Loucy (cell line): ENCODE results near the gene SORT1.
"Not testable (repeated sequence)": the region's sequence is repeated elsewhere in the genome, so short reads cannot be mapped to it uniquely, and the experiment has no call there.

ENCODE experiments used
- H2AFZ ChIP-seq: fragments of 200-600 bp; sonication (generic); 2 replicates; pipeline ENCODE4 v1.6.0; 2016; ENCODE audit warnings: antibody characterized with exemption, mild to moderate bottlenecking, low read length, moderate library complexity
- H3F3A ChIP-seq: fragments of 200-600 bp; 2 replicates; pipeline ENCODE4 v1.6.0; 2016; ENCODE audit warnings: antibody characterized with exemption, low read depth, mild to moderate bottlenecking
- H3K27me3 ChIP-seq: fragments of 200-600 bp; sonication (generic); 2 replicates; pipeline ENCODE4 v1.6.1; 2014; ENCODE audit warnings: low read length, mild to moderate bottlenecking; ENCODE audit not compliant: insufficient read depth, poor library complexity, severe bottlenecking
- H3K36me3 ChIP-seq: fragments of 200-600 bp; sonication (generic); 2 replicates; pipeline ENCODE4 v1.6.1; 2016; ENCODE audit warnings: low read length; ENCODE audit not compliant: insufficient read depth
- H3K4me1 ChIP-seq: fragments of 200-600 bp; sonication (generic); 2 replicates; pipeline ENCODE4 v1.5.1; 2014; ENCODE audit warnings: low read length, mild to moderate bottlenecking; ENCODE audit not compliant: insufficient read depth, poor library complexity, severe bottlenecking
- H3K4me2 ChIP-seq: fragments of 200-600 bp; sonication (generic); 2 replicates; pipeline ENCODE4 v1.6.0; 2014; ENCODE audit warnings: antibody characterized with exemption, low read length, low read depth, mild to moderate bottlenecking; ENCODE audit not compliant: poor library complexity, severe bottlenecking
- H3K4me3 ChIP-seq: fragments of 200-600 bp; sonication (generic); 2 replicates; pipeline ENCODE4 v1.5.1; 2014; ENCODE audit warnings: low read length, mild to moderate bottlenecking, mixed read lengths; ENCODE audit not compliant: poor library complexity, severe bottlenecking
- H3K79me2 ChIP-seq: fragments of 200-600 bp; sonication (generic); 2 replicates; pipeline ENCODE4 v1.6.1; 2014; ENCODE audit warnings: low read length; ENCODE audit not compliant: insufficient read depth
- H3K9ac ChIP-seq: fragments of 200-600 bp; sonication (generic); 2 replicates; pipeline ENCODE4 v1.6.0; 2014; ENCODE audit warnings: mild to moderate bottlenecking, low read depth, low read length, moderate library complexity; ENCODE audit not compliant: poor library complexity, severe bottlenecking
- H3K9me2 ChIP-seq: fragments of 200-600 bp; sonication (generic); replicated peaks from 2 replicates; pipeline ENCODE4 v1.6.1; 2016; ENCODE audit warnings: low read depth, low read length, mixed read lengths
- H3K9me3 ChIP-seq: fragments of 200-600 bp; sonication (generic); 2 replicates; pipeline ENCODE4 v1.6.1; 2014; ENCODE audit warnings: mild to moderate bottlenecking, antibody characterized with exemption, low read length, low read depth; ENCODE audit not compliant: insufficient read depth
- H4K20me1 ChIP-seq: fragments of 200-600 bp; sonication (generic); 2 replicates; pipeline ENCODE4 v1.6.0; 2014; ENCODE audit warnings: antibody characterized with exemption, low read length, mild to moderate bottlenecking; ENCODE audit not compliant: insufficient read depth, poor library complexity, severe bottlenecking
- CTCF ChIP-seq: fragments of 200-600 bp; sonication (generic); conservative IDR thresholded peaks from 2 replicates; pipeline ENCODE4 v1.5.1; 2014; ENCODE audit warnings: mild to moderate bottlenecking, antibody characterized with exemption, low read length
- EZH2phosphoT487 ChIP-seq: fragments of 200-600 bp; IDR thresholded peaks from 2 replicates; pipeline ENCODE4 v1.6.1; 2018; ENCODE audit warnings: antibody characterized with exemption, mild to moderate bottlenecking, moderate library complexity, borderline replicate concordance

Gene SORT1

GRCh38 chr1:109377698-109378097 is 20.0 kb downstream of the SORT1 start:
- Histone ChIP-seq H4K20me1 (no peaks in the 10 kb centered on the region), H3K27me3 (no peaks in the 10 kb centered on the region), H3K9ac (no peak overlapping the region), H3K9me3 (no peaks in the 10 kb centered on the region), H3K79me2 (peaks cover 49% of the 10 kb centered on the region), H3K36me3 (no peaks in the 10 kb centered on the region), H3K4me2 (no peak overlapping the region), H2AFZ (no peak overlapping the region), H3F3A (no peaks in the 10 kb centered on the region), H3K4me1 (no peaks in the 10 kb centered on the region), H3K9me2 (no peaks in the 10 kb centered on the region), H3K4me3 (no peak overlapping the region)
- TF ChIP-seq EZH2phosphoT487 = no peak
- TF ChIP-seq CTCF = no peak

GRCh38 chr1:109373696-109374095 is 24.0 kb downstream of the SORT1 start:
- H3K4me2 ChIP-seq, H3K4me3 ChIP-seq, H3K9ac ChIP-seq, H3K9me2 ChIP-seq, H3K27me3 ChIP-seq, H4K20me1 ChIP-seq, H3F3A ChIP-seq, H3K36me3 ChIP-seq, H3K9me3 ChIP-seq, H2AFZ ChIP-seq: not testable (repeated sequence)
- H3K79me2 ChIP-seq = peaks cover 42% of the 10 kb centered on the region
- peaks cover 22% of the 10 kb centered on the region for H3K4me1 ChIP-seq

GRCh38 chr1:109373126-109373525 is 24.6 kb downstream of the SORT1 start:
- H3K4me1 ChIP-seq = peaks cover 22% of the 10 kb centered on the region
- H3K9me2 ChIP-seq = no peaks in the 10 kb centered on the region
- H3K4me3 ChIP-seq = no peak overlapping the region
- H3K36me3 ChIP-seq = no peaks in the 10 kb centered on the region
- no peak overlapping the region for H3K4me2 ChIP-seq
- H4K20me1 ChIP-seq = peaks cover 4% of the 10 kb centered on the region
- H3F3A ChIP-seq = no peaks in the 10 kb centered on the region
- no peak overlapping the region for H2AFZ ChIP-seq
- H3K9ac ChIP-seq = no peak overlapping the region
- TF ChIP-seq CTCF (no peak), EZH2phosphoT487 (no peak)
- H3K79me2 ChIP-seq = peaks cover 42% of the 10 kb centered on the region
- H3K9me3 ChIP-seq = no peaks in the 10 kb centered on the region
- H3K27me3 ChIP-seq = no peaks in the 10 kb centered on the region

GRCh38 chr1:109372281-109372680 is 25.4 kb downstream of the SORT1 start:
- Histone ChIP-seq H3K79me2 (peaks cover 39% of the 10 kb centered on the region), H3K27me3 (no peaks in the 10 kb centered on the region), H3K4me3 (no peak overlapping the region), H3K9me3 (no peaks in the 10 kb centered on the region), H4K20me1 (peaks cover 4% of the 10 kb centered on the region), H3K9me2 (no peaks in the 10 kb centered on the region), H3F3A (no peaks in the 10 kb centered on the region), H3K4me2 (no peak overlapping the region), H3K4me1 (peaks cover 22% of the 10 kb centered on the region), H3K9ac (no peak overlapping the region), H2AFZ (no peak overlapping the region), H3K36me3 (peaks cover 1% of the 10 kb centered on the region; the same call in 1 of the 2 replicates)
- TF ChIP-seq CTCF (no peak), EZH2phosphoT487 (no peak)
